Measurements from ENCODE around the gene URI1.
"Not testable (repeated sequence)": the region's sequence is repeated elsewhere in the genome, so short reads cannot be mapped to it uniquely, and the experiment has no call there.

The URI1 gene

DNA sequence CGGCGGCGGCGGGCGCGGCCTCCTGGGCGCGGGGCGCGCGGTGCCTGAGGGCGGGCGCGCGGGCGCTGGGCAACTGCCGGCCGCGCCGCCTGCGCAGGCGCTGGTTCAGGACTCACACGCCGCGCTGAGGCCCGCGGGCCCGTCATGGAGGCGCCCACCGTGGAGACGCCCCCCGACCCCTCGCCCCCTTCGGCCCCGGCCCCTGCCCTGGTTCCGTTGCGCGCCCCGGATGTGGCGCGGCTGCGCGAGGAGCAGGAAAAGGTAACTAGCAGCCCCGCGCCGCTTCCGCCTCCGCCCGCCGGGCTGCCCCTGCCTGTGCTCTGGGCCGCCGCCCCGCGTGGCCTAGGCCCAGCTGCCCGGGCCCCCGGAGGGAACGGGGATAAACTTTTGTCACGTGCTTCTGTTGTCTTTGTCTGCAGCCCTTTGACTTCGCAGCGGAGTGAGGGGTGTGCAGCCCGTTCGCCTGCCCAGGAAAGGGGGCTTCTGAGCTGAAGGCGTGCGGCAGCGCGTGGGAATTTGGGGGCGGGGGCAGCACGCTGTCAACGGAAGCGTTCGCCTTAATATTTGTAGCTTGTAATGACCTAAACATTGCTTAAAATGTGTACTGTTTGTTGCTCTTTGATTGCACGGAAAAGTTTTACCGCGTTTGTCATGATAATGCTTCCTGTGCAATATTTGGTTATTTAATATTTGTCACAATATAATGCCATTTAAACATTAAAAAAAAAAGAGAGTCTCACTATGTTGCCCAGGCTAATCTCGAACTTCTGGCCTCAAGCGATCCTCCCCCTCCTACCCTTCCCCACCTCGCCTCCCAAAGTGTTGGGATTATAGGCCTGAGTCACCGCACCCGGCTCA lies 594 bp downstream of the URI1 start:
- DNase-seq (ENCODE audit: low spot score), result no peak
- H3K27ac ChIP-seq, result peak overlapping the region; percentile 72 to 88
- peak overlapping the region; percentile 89 for H3K4me3 ChIP-seq
- TF ChIP-seq, protein P1, sequence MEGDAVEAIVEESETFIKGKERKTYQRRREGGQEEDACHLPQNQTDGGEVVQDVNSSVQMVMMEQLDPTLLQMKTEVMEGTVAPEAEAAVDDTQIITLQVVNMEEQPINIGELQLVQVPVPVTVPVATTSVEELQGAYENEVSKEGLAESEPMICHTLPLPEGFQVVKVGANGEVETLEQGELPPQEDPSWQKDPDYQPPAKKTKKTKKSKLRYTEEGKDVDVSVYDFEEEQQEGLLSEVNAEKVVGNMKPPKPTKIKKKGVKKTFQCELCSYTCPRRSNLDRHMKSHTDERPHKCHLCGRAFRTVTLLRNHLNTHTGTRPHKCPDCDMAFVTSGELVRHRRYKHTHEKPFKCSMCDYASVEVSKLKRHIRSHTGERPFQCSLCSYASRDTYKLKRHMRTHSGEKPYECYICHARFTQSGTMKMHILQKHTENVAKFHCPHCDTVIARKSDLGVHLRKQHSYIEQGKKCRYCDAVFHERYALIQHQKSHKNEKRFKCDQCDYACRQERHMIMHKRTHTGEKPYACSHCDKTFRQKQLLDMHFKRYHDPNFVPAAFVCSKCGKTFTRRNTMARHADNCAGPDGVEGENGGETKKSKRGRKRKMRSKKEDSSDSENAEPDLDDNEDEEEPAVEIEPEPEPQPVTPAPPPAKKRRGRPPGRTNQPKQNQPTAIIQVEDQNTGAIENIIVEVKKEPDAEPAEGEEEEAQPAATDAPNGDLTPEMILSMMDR (IDR thresholded peaks at IDR 0.05), result no peak

DNA sequence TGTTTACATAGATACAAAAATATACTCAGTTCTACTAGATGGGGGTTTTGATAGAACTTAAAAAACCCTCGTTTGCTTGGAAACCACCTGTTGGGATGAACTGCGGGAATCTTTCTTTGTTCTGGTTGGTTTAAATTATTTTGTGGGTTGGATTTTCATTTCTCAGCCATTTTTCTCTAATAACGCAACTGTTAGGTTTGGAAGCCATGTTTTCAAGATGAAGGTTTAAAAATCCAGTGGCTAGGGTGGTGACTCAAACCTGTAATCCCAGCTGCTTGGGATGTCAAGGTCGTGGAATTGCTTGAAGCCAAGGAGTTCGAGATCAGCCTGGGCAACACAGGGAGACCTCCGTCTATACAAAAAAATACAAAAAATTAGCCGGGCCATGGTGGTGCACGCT lies 1.6 kb downstream of the URI1 start:
- TF ChIP-seq, protein P1 (IDR thresholded peaks at IDR 0.05), result no peak
- Histone ChIP-seq H3K4me3 (peak overlapping the region; percentile 89), H3K27ac (no peak overlapping the region)
- no peak for DNase-seq (ENCODE audit: low spot score)

DNA sequence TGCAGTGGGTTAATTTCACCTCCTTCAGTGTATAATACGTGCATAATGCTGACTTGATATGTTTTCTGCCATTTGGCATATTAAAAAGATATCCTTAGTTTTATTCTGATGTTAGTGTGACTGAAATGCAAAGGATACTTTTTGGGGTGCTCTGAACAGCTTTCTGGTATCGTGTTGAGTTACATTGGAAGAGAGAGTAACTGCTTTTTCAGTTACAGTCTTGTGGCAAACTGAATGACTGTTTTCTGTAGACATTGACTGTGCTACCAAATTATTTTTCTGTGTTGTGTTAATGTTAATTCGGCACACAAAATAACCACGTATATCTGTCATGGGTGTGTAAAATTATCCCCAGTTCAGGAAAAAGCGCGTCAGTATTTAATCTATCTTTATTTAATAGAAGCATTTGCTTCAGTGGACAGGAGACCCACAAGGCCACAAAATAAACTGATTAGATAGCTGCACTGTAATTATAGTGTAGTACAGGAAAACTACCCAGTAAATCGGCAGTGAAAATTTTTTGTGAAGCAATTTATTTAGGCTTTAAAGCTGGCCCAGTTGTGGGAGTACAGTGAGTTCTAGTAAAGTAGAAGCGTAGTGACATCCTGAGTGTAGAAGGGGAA lies 2.5 kb downstream of the URI1 start:
- TF ChIP-seq, protein P1 (IDR thresholded peaks at IDR 0.05), result no peak
- H3K4me3 ChIP-seq, result no peak overlapping the region
- H3K27ac ChIP-seq, result no peak overlapping the region
- no peak for DNase-seq (ENCODE audit: low spot score)

DNA sequence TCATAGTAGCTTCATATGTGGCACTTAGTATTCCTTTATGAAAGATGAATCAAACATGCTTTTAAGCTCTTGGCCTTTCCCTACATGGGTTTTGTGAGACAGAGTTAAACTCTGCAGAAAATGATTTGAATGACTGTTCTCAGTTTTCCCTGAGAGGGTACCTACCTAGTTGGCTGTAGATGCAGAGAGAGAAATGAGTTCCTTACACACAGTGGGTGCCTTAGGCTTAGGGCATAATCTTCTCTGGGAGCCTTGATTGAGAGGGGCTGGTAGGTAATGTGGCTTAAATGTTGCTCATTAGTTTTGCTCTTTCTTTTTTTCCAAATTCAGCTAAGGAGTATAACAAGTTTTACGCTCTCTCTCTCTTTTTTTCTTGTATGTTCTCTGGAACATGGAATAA lies 3.0 kb downstream of the URI1 start:
- DNase-seq (ENCODE audit: low spot score), result no peak
- TF ChIP-seq, protein P1 (IDR thresholded peaks at IDR 0.05), result no peak
- Histone ChIP-seq H3K4me3 (no peak overlapping the region), H3K27ac (no peak overlapping the region)

DNA sequence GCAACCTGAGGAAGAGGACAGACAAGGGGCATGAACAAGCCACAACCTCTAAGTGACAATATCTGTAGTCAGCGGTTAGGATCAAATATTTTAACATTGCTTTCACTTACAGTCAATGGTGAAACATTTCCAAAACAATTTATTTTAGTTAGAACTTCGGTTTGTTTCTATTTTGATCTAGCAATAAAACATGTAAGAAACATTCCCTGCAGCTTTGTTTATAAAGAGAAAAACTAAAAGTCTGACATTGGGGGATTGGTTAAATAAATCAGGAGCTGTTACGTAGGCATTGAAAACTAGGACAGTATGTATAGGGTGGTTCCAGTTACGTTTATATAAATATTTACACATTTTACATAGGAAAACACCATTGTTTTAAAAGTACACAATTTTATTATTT lies 3.4 kb downstream of the URI1 start:
- Histone ChIP-seq H3K4me3 (no peak overlapping the region), H3K27ac (no peak overlapping the region)
- DNase-seq (ENCODE audit: low spot score), result no peak
- TF ChIP-seq, protein P1 (IDR thresholded peaks at IDR 0.05), result no peak

DNA sequence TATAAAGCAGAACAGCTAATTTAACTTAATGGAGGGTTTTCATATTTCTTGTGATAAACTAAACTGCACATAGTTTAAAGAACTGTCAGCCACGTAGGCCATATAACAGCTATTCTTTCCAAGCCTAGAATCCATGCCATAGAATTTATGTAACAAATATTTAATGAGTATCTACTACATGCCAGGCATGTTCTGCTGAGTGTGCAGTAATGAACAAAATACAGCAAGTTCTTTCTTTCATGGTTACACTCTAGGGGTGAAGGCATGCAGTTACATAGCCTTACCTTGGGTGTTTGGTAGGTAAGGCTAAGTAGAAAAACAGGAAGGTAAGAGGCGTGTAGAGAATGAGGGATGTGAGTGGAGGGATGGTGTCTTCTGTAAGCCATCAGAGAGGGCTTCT lies 4.6 kb downstream of the URI1 start:
- no peak for DNase-seq (ENCODE audit: low spot score)
- Histone ChIP-seq H3K4me3 (no peak overlapping the region), H3K27ac (no peak overlapping the region)
- TF ChIP-seq, protein P1 (IDR thresholded peaks at IDR 0.05), result no peak

DNA sequence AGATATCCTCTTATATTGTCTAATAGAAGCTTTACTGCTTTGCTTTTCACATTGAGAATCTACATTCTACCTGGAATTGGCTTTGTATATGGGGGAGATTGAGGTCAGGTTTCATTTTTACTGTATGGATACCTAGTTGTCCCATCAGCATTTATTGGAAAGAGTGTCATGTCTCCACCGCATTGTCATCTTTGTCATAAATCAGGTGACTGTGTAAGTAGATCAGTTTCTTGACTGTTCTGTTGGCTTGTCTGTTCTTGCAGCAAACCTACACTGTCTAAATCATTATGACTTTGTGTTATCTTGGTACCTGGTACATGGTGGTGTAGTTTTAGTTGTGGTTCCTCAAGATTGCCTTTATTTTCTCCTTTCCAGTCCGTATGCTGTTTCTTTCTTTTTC lies 5.8 kb downstream of the URI1 start:
- DNase-seq (ENCODE audit: low spot score), result no peak
- Histone ChIP-seq H3K4me3 (no peak overlapping the region), H3K27ac (no peak overlapping the region)
- TF ChIP-seq, protein P1 (IDR thresholded peaks at IDR 0.05), result no peak

DNA sequence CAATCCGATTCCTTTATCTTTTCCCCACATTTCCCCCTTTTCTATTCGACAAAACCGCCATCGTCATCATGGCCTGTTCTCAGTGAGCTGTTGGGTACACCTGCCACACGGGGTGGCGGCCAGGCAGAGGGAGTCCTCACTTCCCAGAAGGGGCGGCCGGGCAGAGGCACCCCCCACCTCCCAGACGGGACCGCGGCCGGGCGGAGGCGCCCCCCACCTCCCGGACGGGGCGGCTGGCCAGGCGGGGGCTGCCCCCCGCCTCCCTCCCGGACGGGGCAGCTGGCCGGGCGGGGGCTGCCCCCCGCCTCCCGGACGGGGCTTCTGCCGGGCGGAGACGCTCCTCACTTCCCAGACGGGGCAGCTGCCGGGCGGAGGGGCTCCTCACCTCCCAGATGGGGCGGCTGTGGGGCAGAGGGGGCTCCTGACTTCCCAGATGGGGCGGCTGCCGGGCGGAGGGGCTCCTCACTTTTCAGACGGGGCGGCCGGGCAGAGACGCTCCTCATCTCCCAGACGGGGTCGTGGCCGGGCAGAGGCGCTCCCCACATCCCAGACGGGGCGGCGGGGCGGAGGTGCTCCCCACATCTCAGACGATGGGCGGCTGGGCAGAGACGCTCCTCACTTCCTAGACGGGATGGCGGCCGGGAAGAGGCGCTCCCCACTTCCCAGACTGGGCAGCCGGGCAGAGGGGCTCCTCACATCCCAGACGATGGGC lies 6.9 kb downstream of the URI1 start:
- H3K4me3 ChIP-seq; H3K27ac ChIP-seq; DNase-seq (ENCODE audit: low spot score): not testable (repeated sequence)
